ENCODE data around the gene TMUB1. TPM values are rescaled to one million over a fixed set of nuclear protein-coding genes. Genes with fewer than 3 reads are reported as not detected.
A peak's percentile ranks its signal among the peaks of the same experiment; 100 is the strongest.

TMUB1 gene
- total RNA-seq, 2 donors from 2014 or later = 36.3 to 37.9 TPM

GRCh38 chr7:151110236-151110940 lies 27.1 kb upstream of the TMUB1 start:
- ATAC-seq (no peak), DNase-seq (peak; percentile 19)
- intact Hi-C loops (cut with DNase I) = no loop called here

GRCh38 chr7:151109094-151110048 lies 26.1 kb upstream of the TMUB1 start:
- peak; percentile 35 to 48 for ATAC-seq
- intact Hi-C loops (cut with DNase I) = no loop called here
- peak; percentile 67 for DNase-seq

- intact Hi-C loops (cut with DNase I) = no loop called here
- DNase-seq = no peak
- ATAC-seq = no peak
Measured at GRCh38 chr7:151107882-151108281, 24.6 kb upstream of the TMUB1 start.

- intact Hi-C loops (cut with DNase I) = no loop called here
- DNase-seq = no peak
- ATAC-seq = no peak
Measured at GRCh38 chr7:151104411-151105235, 21.3 kb upstream of the TMUB1 start.

- DNase-seq (no peak), ATAC-seq (no peak)
- intact Hi-C loops (cut with DNase I) = no loop called here
Measured at GRCh38 chr7:151103973-151104372, 20.7 kb upstream of the TMUB1 start.

GRCh38 chr7:151102991-151103390 lies 19.7 kb upstream of the TMUB1 start:
- intact Hi-C loops (cut with DNase I) = no loop called here
- ATAC-seq = no peak

GRCh38 chr7:151101621-151102396 lies 18.5 kb upstream of the TMUB1 start:
- ATAC-seq = peak in 1 of 2 donors; percentile 10
- DNase-seq = no peak

More at GRCh38 chr7:151102991-151103390, 19.7 kb upstream of the TMUB1 start:
- no peak for DNase-seq

GRCh38 chr7:151100921-151101320 lies 17.6 kb upstream of the TMUB1 start:
- DNase-seq (no peak), ATAC-seq (peak in 1 of 2 donors; percentile 9)
- intact Hi-C loops (cut with DNase I) = no loop called here

More at GRCh38 chr7:151101621-151102396, 18.5 kb upstream of the TMUB1 start:
- intact Hi-C loops (cut with DNase I) = no loop called here

- ATAC-seq = peak in 1 of 2 donors; percentile 25
- intact Hi-C loops (cut with DNase I) = no loop called here
- DNase-seq = no peak
Measured at GRCh38 chr7:151099486-151100211, 16.4 kb upstream of the TMUB1 start.

GRCh38 chr7:151095828-151096475 lies 12.7 kb upstream of the TMUB1 start:
- no peak for DNase-seq
- intact Hi-C loops (cut with DNase I) = no loop called here

GRCh38 chr7:151095123-151095797 lies 12.0 kb upstream of the TMUB1 start:
- intact Hi-C loops (cut with DNase I) = no loop called here
- no peak for ATAC-seq

More at GRCh38 chr7:151095828-151096475, 12.7 kb upstream of the TMUB1 start:
- no peak for ATAC-seq

GRCh38 chr7:151094675-151095074 lies 11.4 kb upstream of the TMUB1 start:
- DNase-seq (no peak), ATAC-seq (no peak)
- intact Hi-C loops (cut with DNase I) = no loop called here

More at GRCh38 chr7:151095123-151095797, 12.0 kb upstream of the TMUB1 start:
- DNase-seq = no peak

GRCh38 chr7:151093748-151094147 lies 10.5 kb upstream of the TMUB1 start:
- intact Hi-C loops (cut with DNase I) = no loop called here

GRCh38 chr7:151091988-151092387 lies 8.7 kb upstream of the TMUB1 start:
- intact Hi-C loops (cut with DNase I) = no loop called here
- no peak for ATAC-seq
- no peak for DNase-seq

More at GRCh38 chr7:151093748-151094147, 10.5 kb upstream of the TMUB1 start:
- ATAC-seq = no peak
- no peak for DNase-seq

- DNase-seq (no peak), ATAC-seq (no peak)
- intact Hi-C loops (cut with DNase I) = no loop called here
Measured at GRCh38 chr7:151091431-151091830, 8.1 kb upstream of the TMUB1 start.

- DNase-seq (no peak), ATAC-seq (no peak)
- intact Hi-C loops (cut with DNase I) = no loop called here
Measured at GRCh38 chr7:151091003-151091402, 7.7 kb upstream of the TMUB1 start.
